ENCODE data around the gene PEAK3.

Gene PEAK3

DNA sequence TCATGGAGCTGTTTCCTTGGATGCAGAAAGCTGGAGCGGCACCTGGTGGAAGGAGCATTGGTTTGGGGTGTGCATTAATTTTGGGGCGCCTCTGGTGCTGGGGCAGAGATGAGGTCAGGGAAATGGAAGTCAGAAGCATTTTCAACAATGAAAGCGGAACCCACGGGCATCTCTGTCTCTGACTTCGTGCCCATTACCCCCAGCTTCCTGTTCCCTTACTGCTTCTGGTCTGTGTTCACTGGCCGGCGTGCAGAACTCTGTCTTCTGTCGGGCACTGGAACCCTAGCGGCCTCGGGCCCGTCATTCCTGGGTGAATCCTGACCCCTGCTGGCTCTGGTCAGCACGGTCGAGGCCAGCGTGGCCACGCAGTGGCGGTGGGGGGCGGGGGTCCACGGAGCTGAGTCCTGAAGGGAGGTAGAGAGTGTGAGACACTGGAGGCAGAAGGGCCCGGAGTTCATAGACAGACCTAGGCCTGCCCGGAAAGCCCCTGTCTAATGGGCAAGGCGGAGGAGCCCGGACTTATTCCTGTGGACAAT, 33.9 kb upstream of the PEAK3 start:
- no peak for DNase-seq (ENCODE audit: low read depth in 2 of 2)

GRCh38 chr19:2315121-2315817, 33.3 kb upstream of the PEAK3 start:
- no peak for DNase-seq (ENCODE audit: low read depth in 2 of 2)

DNA sequence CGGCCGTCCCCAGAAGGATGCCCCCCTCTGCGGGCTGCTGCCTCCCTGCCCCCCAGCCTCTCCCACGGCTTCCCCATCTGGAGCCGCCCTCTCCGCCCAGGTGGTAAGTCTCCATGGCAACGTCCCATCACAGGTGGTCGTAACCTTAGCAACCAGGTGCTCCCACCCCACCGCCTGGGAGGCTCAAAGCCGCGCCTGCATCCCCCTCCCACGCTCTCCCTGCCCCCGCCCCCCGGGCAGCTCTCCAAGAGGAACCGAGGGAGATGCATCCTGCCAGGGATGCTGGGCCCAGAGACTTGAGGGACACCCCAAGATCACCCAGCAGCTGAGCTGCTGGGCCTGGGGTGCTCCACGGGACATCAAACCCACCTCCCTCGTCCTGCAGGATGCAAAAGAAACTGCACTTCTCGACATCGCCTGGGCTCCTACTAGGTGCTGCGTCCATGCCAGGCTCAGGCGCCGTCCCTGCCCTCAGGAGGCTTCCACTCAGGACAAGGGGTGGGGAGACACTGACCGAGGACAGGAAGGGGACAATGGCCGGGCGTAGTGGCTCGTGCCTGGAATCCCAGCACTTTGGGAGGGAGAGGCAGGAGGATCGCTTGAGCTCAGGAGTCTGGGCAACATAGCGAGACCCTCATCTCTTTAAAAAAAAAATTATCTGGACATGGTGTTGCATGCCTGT, 31.0 kb upstream of the PEAK3 start:
- DNase-seq (ENCODE audit: low read depth in 2 of 2) = no peak

- DNase-seq (ENCODE audit: low read depth in 2 of 2) = no peak
These were observed 29.1 kb upstream of the PEAK3 start for GRCh38 chr19:2311093-2311492.

DNA sequence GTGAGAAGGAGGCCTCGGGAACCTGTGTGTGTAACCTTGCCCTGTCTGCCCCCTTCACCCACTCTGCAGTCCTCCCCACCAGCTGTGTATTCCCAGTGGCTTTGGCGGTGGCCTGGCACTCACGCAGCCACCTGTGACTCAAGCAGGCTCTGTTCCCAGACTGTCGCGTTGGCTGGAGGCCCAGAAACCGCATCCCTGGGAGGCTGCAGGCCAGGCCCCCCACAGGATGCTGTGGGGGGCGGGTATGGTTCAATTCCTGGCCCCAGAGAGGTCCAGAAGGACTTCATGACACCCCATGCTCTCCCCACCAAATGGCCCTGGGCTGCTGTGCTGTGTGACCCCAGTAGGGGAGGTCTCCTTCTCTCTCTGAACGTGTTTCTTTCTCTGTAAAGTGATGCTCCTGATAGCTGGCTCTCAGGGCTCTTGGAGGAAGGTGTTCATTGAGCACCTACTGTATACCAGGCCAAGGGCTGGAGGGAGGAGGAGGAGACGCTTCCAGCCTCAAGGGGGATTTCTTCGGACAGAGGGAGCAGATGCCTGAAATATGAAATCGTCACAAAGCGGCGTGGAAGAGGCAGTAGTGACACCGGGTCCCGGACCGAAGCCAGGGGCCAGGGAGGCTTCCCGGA, 27.9 kb upstream of the PEAK3 start:
- DNase-seq (ENCODE audit: low read depth in 2 of 2) = no peak

- no peak for DNase-seq (ENCODE audit: low read depth in 2 of 2)
These were observed 26.2 kb upstream of the PEAK3 start, which contains the start of gene LINGO3 for GRCh38 chr19:2308114-2308556. Gene LINGO3 (minus strand): TSS chr19:2308154. CDS start chr19:2291776, 16,378 bp downstream.

- DNase-seq (ENCODE audit: low read depth in 2 of 2) = no peak
These were observed 25.6 kb upstream of the PEAK3 start for GRCh38 chr19:2307518-2308012.

DNA sequence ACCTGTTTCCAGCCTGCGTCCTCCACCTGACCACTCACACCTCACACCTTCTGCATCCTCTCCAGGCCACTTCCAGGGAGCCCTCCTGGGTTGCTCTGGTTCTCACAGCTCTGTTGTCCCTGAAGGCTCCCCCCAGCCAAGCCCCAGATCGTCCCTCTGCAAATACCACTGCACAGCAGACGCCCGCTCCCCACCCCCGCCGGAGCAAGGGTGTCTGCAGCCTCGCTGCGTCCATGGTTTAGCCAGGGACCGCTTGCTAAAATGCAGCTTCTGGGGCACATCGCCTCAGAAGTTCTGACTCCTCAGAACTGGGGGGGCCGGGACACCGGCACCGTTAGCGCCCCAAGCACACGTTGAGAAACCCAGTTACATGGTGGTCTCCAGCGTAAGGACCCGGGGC, 25.0 kb upstream of the PEAK3 start:
- no peak for DNase-seq (ENCODE audit: low read depth in 2 of 2)

DNA sequence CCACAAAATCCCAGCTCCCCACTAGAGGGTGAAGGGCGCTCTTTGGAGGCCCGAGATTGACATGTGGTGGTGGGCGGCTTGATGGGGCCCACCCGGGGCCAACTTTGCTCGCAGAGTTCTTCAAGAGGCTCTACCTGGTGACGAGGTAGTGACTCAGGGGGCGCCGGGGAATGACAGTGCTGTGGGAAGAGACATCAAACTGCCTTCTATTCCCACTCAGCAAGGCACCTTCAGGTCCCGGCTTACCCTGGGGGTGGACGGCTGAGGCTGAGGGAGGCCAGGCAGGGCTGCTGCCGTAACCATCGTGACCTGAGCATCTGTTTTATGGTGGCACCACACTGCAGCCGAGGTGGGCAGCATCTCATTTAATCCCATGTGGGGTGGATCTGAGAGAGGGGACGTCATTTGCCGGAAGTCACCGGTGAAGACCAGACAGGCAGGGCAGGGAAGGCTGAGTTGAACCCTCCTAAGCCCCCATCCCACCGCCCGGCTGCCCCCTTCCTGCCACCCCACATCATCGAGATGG, 24.4 kb upstream of the PEAK3 start:
- no peak for DNase-seq (ENCODE audit: low read depth in 2 of 2)

DNA sequence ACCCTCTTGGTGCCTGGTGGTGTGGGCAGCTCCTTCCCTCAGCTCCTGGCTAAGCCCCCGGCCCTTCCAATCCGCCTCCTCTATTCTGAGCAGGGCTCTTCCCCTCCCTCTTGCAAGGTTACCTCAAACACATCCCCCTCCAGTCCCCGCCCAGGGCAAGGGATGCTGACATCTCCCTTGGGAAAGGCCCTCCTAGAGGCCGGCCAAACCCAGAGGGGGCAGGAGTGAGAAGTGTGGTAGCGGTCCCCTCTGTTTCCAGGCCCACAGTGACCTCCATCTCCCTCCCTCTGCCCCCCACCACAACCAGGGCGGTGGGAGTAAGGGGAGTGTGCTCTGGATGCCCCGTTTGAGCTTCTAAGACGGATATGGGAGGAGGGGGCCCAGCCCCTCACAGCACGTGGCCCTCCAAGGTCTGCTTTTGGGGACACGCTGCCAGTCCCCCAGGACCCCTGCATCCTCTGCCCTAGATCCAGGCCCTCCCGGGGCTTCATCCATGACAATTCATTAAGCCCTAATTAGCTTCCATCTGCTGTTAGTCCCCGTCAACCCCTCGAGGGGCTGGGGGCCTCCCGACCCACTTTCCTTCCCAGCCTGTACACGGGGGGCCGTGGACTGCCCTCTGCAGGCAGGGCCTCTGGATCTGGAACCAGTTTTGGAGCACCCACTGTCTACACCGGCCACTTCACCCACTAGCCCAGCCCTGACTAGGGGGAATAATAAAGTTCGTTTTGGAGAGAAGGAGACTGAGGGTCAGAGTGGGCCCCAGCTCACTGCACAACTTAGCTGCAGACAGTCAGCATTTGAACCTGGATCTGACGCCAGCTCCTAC, 23.7 kb upstream of the PEAK3 start:
- no peak for DNase-seq (ENCODE audit: low read depth in 2 of 2)

DNA sequence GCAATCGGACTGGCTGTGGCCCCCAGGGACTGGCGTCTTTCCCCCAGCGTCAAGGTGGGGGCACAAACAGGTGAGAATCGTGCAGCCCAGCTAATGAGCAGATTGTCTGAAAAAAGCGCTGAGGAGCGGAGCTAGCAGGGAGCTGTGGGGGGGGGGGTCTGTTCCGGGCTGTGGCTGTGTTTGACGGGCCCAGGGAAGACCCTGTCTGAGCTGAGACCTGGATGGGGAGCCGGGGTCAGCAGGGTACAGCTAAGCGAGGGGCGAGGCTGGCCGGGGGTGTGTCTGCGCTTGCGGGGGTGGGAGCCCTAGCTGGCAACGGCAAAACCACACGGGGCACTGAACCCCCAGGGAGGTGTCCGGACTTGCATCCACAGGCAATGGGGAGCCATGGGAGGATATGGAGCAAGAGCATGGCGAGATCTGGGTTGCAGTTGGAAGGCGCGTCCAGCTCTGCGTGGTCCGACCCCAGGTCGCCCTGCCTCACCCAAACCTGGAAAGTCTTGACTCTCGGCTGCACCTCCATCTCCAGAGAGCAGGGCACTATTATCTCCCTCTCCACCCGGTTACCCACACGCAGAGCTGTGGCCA, 21.3 kb upstream of the PEAK3 start:
- no peak for DNase-seq (ENCODE audit: low read depth in 2 of 2)

- DNase-seq (ENCODE audit: low read depth in 2 of 2) = no peak
These were observed 20.6 kb upstream of the PEAK3 start for GRCh38 chr19:2302319-2303210.

- DNase-seq (ENCODE audit: low read depth in 2 of 2) = no peak
These were observed 18.6 kb upstream of the PEAK3 start for GRCh38 chr19:2300533-2300932.

GRCh38 chr19:2296141-2296540, 14.2 kb upstream of the PEAK3 start:
- DNase-seq (ENCODE audit: low read depth in 2 of 2) = no peak

- no peak for DNase-seq (ENCODE audit: low read depth in 2 of 2)
These were observed 12.8 kb upstream of the PEAK3 start for GRCh38 chr19:2294687-2295335.

- DNase-seq (ENCODE audit: low read depth in 2 of 2) = no peak
These were observed 9.3 kb upstream of the PEAK3 start for GRCh38 chr19:2291185-2291751.

- no peak for DNase-seq (ENCODE audit: low read depth in 2 of 2)
These were observed 8.6 kb upstream of the PEAK3 start for GRCh38 chr19:2290441-2291184.

DNA sequence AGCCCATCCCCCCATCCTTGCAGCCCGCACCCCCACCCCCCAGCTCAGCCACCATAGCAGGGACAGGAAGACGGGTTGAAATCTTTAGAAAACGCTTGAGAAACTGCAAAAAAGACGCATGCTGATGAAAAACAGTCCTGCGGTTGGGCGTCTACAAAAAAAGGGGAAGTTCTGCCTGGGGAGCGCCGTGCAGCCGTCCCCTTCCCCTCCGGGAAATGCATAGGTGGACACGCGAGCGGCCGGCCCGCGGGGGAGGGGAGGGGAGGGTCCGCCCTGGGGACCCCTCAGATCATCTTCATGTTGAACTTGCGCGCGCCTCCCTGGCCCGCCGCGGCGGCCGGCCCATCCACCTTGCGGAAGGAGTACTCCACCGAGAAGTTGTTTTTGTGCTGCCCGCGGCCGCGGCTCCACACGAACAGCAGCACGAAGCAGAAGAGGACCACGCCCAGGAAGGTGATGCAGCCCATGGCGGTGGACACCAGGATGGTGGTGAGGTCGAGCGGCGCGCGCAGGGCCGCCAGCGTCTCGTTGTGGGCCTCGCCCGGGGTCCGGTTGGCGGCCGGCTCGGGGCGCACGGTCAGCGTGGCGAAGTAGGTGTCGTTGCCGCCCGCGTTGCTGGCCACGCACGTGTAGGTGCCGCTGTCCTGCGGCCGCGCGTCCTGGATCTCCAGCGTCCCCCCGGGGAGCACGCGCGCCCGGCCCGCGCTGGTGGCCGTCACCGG, 7.9 kb upstream of the PEAK3 start:
- no peak for DNase-seq (ENCODE audit: low read depth in 2 of 2)

Measured in stimulated activated CD4-positive, alpha-beta T cell treated with anti-CD3 and anti-CD28 coated beads, Interleukin-4, amount 100 ng/mL, for 48 hours (primary cell).